Smooth muscle cell (in vitro differentiated cells): ENCODE results near the gene BBIP1. TPM values are rescaled to one million over a fixed set of nuclear protein-coding genes. Genes with fewer than 3 reads are reported as not detected.

Source experiments
- DNase-seq: peaks from one replicate; lab custom pipeline; 2025; ENCODE audit not compliant: unreplicated experiment; lab: John Stamatoyannopoulos, UW
- H2AFZ ChIP-seq: fragments of 200-600 bp; sonication (generic); 2 replicates; pipeline ENCODE4 v1.6.0; 2016; ENCODE audit warnings: antibody characterized with exemption, low read depth, mild to moderate bottlenecking
- H3F3A ChIP-seq: fragments of 200-600 bp; sonication (generic); 2 replicates; pipeline ENCODE4 v1.6.0; 2017; ENCODE audit warnings: antibody characterized with exemption, low read depth
- H3K27ac ChIP-seq: fragments of 200-600 bp; sonication (generic); 2 replicates; pipeline ENCODE4 v1.5.1; 2016; ENCODE audit warnings: low read depth, mild to moderate bottlenecking
- H3K27me3 ChIP-seq: fragments of 200-600 bp; sonication (generic); 2 replicates; pipeline ENCODE4 v1.6.1; 2016; ENCODE audit warnings: low read depth, mild to moderate bottlenecking
- H3K36me3 ChIP-seq: fragments of 200-600 bp; sonication (generic); 2 replicates; pipeline ENCODE4 v1.5.1; 2016; ENCODE audit warnings: low read depth
- H3K4me1 ChIP-seq: fragments of 200-600 bp; sonication (generic); 2 replicates; pipeline ENCODE4 v1.5.1; 2016; ENCODE audit warnings: low read depth
- H3K4me2 ChIP-seq: fragments of 200-600 bp; sonication (generic); 2 replicates; pipeline ENCODE4 v1.6.0; 2016; ENCODE audit warnings: mild to moderate bottlenecking
- H3K4me3 ChIP-seq: fragments of 200-600 bp; sonication (generic); 2 replicates; pipeline ENCODE4 v1.5.1; 2016; ENCODE audit warnings: mild to moderate bottlenecking
- H3K79me2 ChIP-seq: fragments of 200-600 bp; sonication (generic); 2 replicates; pipeline ENCODE4 v1.6.0; 2016; ENCODE audit warnings: low read depth, mild to moderate bottlenecking
- H3K9ac ChIP-seq: fragments of 200-600 bp; sonication (generic); 2 replicates; pipeline ENCODE4 v1.6.0; 2016; ENCODE audit warnings: low read depth
- H3K9me3 ChIP-seq: fragments of 200-600 bp; sonication (generic); replicated peaks from 2 replicates; pipeline ENCODE4 v1.5.1; 2016; ENCODE audit warnings: low read depth
- H4K20me1 ChIP-seq: fragments of 200-600 bp; sonication (generic); 2 replicates; pipeline ENCODE4 v1.6.0; 2016; ENCODE audit warnings: low read depth
- WGBS: methylation state at CpG from one replicate; pipeline ENCODE4 v1.1.7; 2016; ENCODE audit warnings: low lambda C conversion rate; 5-methylcytosine and 5-hydroxymethylcytosine counted together
- polyA plus RNA-seq: library from polyadenylated mRNA; unstranded; fragments of >200 nt; fragmentation: Nextera tagmentation; extraction: Ambion mirVana; gene quantifications from 2 replicates; pipeline ENCODE4 v1.2.1, GENCODE V29; 2016
- total RNA-seq: library from RNA; depleted of rRNA; stranded (reverse); fragments of >200 nt; gene quantifications from 2 replicates; pipeline ENCODE4 v1.2.3, GENCODE V29; 2014
- TF ChIP-seq, protein P1 (sequence below): fragments of 200-600 bp; sonication (generic); IDR thresholded peaks from 2 replicates; pipeline ENCODE4 v1.5.1; 2017; ENCODE audit warnings: borderline replicate concordance, mild to moderate bottlenecking, antibody characterized with exemption; ENCODE audit not compliant: insufficient read depth, poor library complexity, severe bottlenecking

Gene BBIP1
- total and polyA plus RNA-seq, 2 experiments from 2014 or later, result 17.8 to 22.3 TPM

DNA sequence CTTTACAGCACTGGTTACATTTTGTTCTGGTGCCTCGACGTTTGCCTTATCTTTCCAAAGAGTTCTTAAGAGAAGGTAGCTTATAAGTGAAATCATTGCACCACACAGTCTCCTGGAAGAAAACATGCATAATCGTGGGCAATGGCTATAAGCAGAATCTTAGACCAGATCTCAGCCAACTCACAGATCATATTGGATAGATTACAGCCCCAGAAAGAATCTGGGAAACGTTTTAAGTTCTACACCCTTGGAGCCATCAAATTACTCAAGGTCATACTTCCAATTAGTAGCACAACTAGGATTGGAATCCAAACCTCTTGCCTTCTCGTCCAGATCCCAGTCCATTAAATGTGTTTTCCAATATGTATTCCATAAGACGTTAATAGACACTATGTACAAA is 56.0 kb downstream of the BBIP1 start:
- no peak overlapping the region for H3K9ac ChIP-seq
- H3K27ac ChIP-seq, result peak overlapping the region; percentile 17
- H3K4me1 ChIP-seq, result peaks cover 9% of the 10 kb centered on the region
- no peaks in the 10 kb centered on the region for H3K27me3 ChIP-seq
- H3K36me3 ChIP-seq, result no peaks in the 10 kb centered on the region
- no peak overlapping the region for H3K4me3 ChIP-seq
- no peak for DNase-seq
- H3K4me2 ChIP-seq, result no peak overlapping the region
- no peaks in the 10 kb centered on the region for H3K9me3 ChIP-seq
- WGBS, result 84% methylated on average over 6 of the region's 6 CpGs
- H3K79me2 ChIP-seq, result no peaks in the 10 kb centered on the region
- no peak overlapping the region for H2AFZ ChIP-seq
- TF ChIP-seq, protein P1, sequence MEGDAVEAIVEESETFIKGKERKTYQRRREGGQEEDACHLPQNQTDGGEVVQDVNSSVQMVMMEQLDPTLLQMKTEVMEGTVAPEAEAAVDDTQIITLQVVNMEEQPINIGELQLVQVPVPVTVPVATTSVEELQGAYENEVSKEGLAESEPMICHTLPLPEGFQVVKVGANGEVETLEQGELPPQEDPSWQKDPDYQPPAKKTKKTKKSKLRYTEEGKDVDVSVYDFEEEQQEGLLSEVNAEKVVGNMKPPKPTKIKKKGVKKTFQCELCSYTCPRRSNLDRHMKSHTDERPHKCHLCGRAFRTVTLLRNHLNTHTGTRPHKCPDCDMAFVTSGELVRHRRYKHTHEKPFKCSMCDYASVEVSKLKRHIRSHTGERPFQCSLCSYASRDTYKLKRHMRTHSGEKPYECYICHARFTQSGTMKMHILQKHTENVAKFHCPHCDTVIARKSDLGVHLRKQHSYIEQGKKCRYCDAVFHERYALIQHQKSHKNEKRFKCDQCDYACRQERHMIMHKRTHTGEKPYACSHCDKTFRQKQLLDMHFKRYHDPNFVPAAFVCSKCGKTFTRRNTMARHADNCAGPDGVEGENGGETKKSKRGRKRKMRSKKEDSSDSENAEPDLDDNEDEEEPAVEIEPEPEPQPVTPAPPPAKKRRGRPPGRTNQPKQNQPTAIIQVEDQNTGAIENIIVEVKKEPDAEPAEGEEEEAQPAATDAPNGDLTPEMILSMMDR, result no peak
- no peaks in the 10 kb centered on the region for H4K20me1 ChIP-seq
- H3F3A ChIP-seq, result peaks cover 6% of the 10 kb centered on the region

DNA sequence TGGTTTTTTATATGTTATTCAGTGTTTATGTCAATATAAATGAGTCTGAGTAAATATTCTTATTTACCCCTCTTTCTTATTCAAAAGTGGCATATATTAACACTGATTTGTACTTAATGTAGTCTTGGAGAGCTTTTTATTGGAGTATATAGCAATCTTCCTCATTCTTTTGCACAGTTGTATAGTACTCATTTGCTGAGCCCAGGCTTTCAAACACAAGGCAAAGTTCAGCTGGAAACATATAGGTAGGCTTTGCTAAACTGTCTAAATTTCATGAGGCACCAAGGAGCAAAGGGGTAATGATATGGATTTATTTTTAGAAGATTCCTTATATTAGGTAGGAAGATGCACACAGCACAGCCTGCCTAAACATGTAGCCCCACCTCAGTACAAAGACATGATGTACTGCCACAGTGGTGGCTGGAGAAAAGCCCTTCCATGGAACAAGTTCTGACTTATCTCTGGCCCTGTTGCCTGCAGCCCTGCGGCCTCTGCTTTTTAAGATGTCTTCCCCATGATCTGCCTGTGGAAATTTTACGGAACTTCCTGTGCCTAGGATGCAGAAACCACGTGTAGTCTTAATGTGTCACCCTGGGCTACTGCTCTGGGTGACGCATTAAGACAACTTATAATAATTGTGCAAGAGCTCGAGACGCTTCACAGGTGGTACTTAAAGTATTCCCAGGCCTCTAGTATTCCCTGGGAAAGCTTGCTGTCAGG is 56.9 kb downstream of the BBIP1 start:
- H3K27ac ChIP-seq, result peak overlapping the region; percentile 17
- H3K27me3 ChIP-seq, result no peaks in the 10 kb centered on the region
- peaks cover 9% of the 10 kb centered on the region for H3K4me1 ChIP-seq
- H2AFZ ChIP-seq, result no peak overlapping the region
- TF ChIP-seq, protein P1, result no peak
- H3K9me3 ChIP-seq, result no peaks in the 10 kb centered on the region
- no peak overlapping the region for H3K4me2 ChIP-seq
- no peak overlapping the region for H3K9ac ChIP-seq
- H3K4me3 ChIP-seq, result no peak overlapping the region
- H3K36me3 ChIP-seq, result no peaks in the 10 kb centered on the region
- no peaks in the 10 kb centered on the region for H4K20me1 ChIP-seq
- DNase-seq, result no peak
- WGBS, result 52% methylated on average over 6 of the region's 6 CpGs
- no peaks in the 10 kb centered on the region for H3K79me2 ChIP-seq
- H3F3A ChIP-seq, result no peaks in the 10 kb centered on the region

DNA sequence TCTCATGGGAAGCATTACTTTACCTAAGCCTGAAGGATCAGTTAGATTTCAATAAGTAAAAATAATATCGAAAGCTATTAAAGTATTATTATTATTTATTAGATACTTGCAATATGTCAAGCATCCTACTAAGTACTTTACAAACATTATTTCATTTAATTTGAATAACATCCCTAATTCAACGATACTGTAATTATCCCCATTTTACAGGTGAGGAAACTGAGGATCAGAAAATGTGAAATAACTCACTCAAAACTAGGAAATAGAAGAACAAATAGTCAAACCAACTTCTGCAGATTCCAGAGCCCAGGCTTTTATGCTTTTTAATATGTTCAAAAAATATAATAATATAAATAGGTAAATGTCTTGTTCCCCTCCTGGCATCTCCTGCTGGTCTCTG is 57.5 kb downstream of the BBIP1 start:
- Histone ChIP-seq H3K4me2 (no peak overlapping the region), H3K4me3 (no peak overlapping the region), H3K36me3 (no peaks in the 10 kb centered on the region), H3K4me1 (peaks cover 9% of the 10 kb centered on the region), H3K9me3 (no peaks in the 10 kb centered on the region), H3K27me3 (no peaks in the 10 kb centered on the region), H3F3A (no peaks in the 10 kb centered on the region), H3K79me2 (no peaks in the 10 kb centered on the region), H3K9ac (no peak overlapping the region), H2AFZ (no peak overlapping the region), H3K27ac (no peak overlapping the region), H4K20me1 (no peaks in the 10 kb centered on the region)
- DNase-seq, result no peak
- TF ChIP-seq, protein P1, result no peak
- WGBS, result 95% methylated on average over 2 of the region's 2 CpGs
